OCI-LY7 (cell line): Measurements from ENCODE around the gene CENPX. TPM values are rescaled to one million over a fixed set of nuclear protein-coding genes. Genes with fewer than 3 reads are reported as not detected.

Experiments
- BruUV-seq: library from RNA; stranded (reverse); fragments of 400-500 nt; replicated peaks from 2 replicates; lab custom pipeline; 2021; lab: Mats Ljungman, UMichigan
- CTCF ChIA-PET: fragments of 300-600 bp; sonication (Branson Sonifier 250); formaldehyde crosslinking; loops from one replicate; lab custom pipeline; 2022; ENCODE audit warnings: antibody characterized with exemption; ENCODE audit not compliant: unreplicated experiment; lab: Charles Lee
- POLR2A ChIA-PET: fragments of 300-600 bp; sonication (Branson Sonifier 250); formaldehyde crosslinking; loops from one replicate; lab custom pipeline; 2022; ENCODE audit warnings: antibody characterized with exemption; lab: Charles Lee
- DNase-seq: peaks from one replicate; pipeline ENCODE4 v3.0.0-alpha.2; 2015; ENCODE audit warnings: low spot score
- H2AFZ ChIP-seq: fragments of 200-600 bp; sonication (generic), shearing (Covaris generic); 2 replicates; pipeline ENCODE4 v1.6.1; 2014; ENCODE audit warnings: mild to moderate bottlenecking, antibody characterized with exemption, low read length, moderate library complexity
- H3K27ac ChIP-seq: fragments of 200-600 bp; sonication (generic); 2 replicates; pipeline ENCODE4 v1.5.1; 2014; ENCODE audit warnings: mixed run types, low read depth, mild to moderate bottlenecking, moderate library complexity, low read length, inconsistent platforms; ENCODE audit not compliant: poor library complexity, severe bottlenecking
- H3K36me3 ChIP-seq: fragments of 200-600 bp; sonication (generic); 2 replicates; pipeline ENCODE4 v1.6.1; 2014; ENCODE audit warnings: mild to moderate bottlenecking, antibody characterized with exemption, low read length, moderate library complexity, mixed read lengths; ENCODE audit not compliant: insufficient read depth
- H3K4me1 ChIP-seq: fragments of 200-600 bp; sonication (generic); 2 replicates; pipeline ENCODE4 v1.5.1; 2014; ENCODE audit warnings: mild to moderate bottlenecking, low read length; ENCODE audit not compliant: insufficient read depth, poor library complexity, severe bottlenecking
- H3K4me2 ChIP-seq: fragments of 200-600 bp; sonication (generic); 2 replicates; pipeline ENCODE4 v1.6.1; 2014; ENCODE audit warnings: mild to moderate bottlenecking, low read length
- H3K4me3 ChIP-seq: fragments of 200-600 bp; sonication (generic); 2 replicates; pipeline ENCODE4 v1.5.1; 2014; ENCODE audit warnings: mild to moderate bottlenecking, low read depth, low read length; ENCODE audit not compliant: poor library complexity, severe bottlenecking
- H3K79me2 ChIP-seq: fragments of 200-600 bp; sonication (generic); 2 replicates; pipeline ENCODE4 v1.6.1; 2016; ENCODE audit warnings: low read depth, mild to moderate bottlenecking, low read length, moderate library complexity, mixed read lengths; ENCODE audit not compliant: insufficient read depth
- H3K9me2 ChIP-seq: fragments of 200-600 bp; sonication (generic); 2 replicates; pipeline ENCODE4 v1.6.1; 2016; ENCODE audit warnings: mild to moderate bottlenecking, low read length, mixed read lengths; ENCODE audit not compliant: insufficient read depth
- H3K9me3 ChIP-seq: fragments of 200-600 bp; sonication (generic); 2 replicates; pipeline ENCODE4 v1.6.1; 2014; ENCODE audit warnings: mild to moderate bottlenecking, mixed run types, low read length, mixed read lengths
- H4K20me1 ChIP-seq: fragments of 200-600 bp; sonication (generic); 2 replicates; pipeline ENCODE4 v1.6.1; 2014; ENCODE audit warnings: mild to moderate bottlenecking, antibody characterized with exemption, low read length, moderate library complexity, mixed read lengths; ENCODE audit not compliant: insufficient read depth
- EZH2phosphoT487 ChIP-seq: fragments of 200-600 bp; sonication (generic); IDR thresholded peaks from 2 replicates; pipeline ENCODE4 v1.6.1; 2018; ENCODE audit warnings: low read depth, borderline replicate concordance, mild to moderate bottlenecking, mixed run types, antibody characterized with exemption, low read length, moderate library complexity, mixed read lengths
- intact Hi-C: fragments of 100-400 bp; cut with micrococcal nuclease; formaldehyde crosslinking; loops from one replicate; pipeline ENCODE4 v1.10.0; 2022; ENCODE audit not compliant: unreplicated experiment
- total RNA-seq, 2 experiments: library from RNA; depleted of rRNA in 1 of 2; stranded (reverse); fragments of >200 nt in 1 of 2; shearing (Covaris generic) in 1 of 2; gene quantifications; 2 replicates each; pipeline ENCODE4 v1.2.3, GENCODE V29; 2014 to 2022
- TF ChIP-seq, protein P1 (sequence below): fragments of 200-600 bp; sonication (generic); conservative IDR thresholded peaks from 2 replicates; pipeline ENCODE4 v1.5.1; 2014; ENCODE audit warnings: mild to moderate bottlenecking, antibody characterized with exemption, low read length, moderate library complexity, mixed read lengths

The CENPX gene
- total RNA-seq, 2 experiments from 2014 or later = 130 to 251 TPM

DNA sequence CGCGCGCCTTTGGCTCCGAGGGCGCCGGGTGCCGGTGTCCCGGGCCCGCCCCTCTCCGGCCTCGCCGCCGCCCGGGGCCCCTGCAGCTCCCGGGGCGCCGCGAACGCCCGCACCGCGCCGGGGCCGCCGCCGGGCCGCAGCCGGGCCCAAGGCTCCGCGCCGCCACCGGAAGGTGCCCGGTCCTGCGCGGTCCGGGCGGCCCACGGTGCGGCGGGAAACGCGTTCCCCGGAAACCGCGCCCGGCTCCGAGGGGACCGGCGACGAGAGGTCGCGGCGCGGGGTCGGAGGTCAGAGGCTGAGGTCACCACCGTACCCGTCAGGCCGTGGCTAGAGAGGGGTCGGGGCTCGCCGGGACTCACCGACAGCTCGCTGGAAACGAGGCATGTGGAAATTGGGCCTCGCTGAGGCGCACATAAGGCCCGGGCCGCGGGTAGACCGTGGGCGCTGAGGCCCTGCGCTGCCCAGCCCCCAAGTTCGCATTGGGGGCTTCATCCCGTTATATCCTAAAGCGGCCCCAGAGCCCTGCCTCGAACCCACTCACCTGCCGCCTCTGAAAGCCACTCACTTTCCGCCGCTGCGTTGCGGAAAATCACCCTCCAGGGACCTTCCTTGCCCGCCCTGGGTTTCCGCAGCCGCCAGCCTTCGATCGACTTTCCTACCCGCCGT lies 43.1 kb upstream of the CENPX start, which contains the start of gene DUS1L:
DUS1L (minus strand) TSS at position 167 of the 666 bp plus-strand sequence. CDS start 745 bp downstream, outside the sequence.
- peaks cover 19% of the 10 kb centered on the region for H3K4me1 ChIP-seq
- H3K4me3 ChIP-seq = peak within 1 kb of the TSS; percentile 97
- no peaks in the 10 kb centered on the region for H3K9me3 ChIP-seq
- peaks cover 18% of the 10 kb centered on the region; the same call in 1 of the 2 replicates for H3K79me2 ChIP-seq
- TF ChIP-seq EZH2phosphoT487 = no peak
- TF ChIP-seq, protein P1, sequence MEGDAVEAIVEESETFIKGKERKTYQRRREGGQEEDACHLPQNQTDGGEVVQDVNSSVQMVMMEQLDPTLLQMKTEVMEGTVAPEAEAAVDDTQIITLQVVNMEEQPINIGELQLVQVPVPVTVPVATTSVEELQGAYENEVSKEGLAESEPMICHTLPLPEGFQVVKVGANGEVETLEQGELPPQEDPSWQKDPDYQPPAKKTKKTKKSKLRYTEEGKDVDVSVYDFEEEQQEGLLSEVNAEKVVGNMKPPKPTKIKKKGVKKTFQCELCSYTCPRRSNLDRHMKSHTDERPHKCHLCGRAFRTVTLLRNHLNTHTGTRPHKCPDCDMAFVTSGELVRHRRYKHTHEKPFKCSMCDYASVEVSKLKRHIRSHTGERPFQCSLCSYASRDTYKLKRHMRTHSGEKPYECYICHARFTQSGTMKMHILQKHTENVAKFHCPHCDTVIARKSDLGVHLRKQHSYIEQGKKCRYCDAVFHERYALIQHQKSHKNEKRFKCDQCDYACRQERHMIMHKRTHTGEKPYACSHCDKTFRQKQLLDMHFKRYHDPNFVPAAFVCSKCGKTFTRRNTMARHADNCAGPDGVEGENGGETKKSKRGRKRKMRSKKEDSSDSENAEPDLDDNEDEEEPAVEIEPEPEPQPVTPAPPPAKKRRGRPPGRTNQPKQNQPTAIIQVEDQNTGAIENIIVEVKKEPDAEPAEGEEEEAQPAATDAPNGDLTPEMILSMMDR = no peak
- peak within 1 kb of the TSS; percentile 96 for H3K4me2 ChIP-seq
- CTCF ChIA-PET = no interaction called here
- H3K9me2 ChIP-seq = no peaks in the 10 kb centered on the region
- H3K36me3 ChIP-seq = peaks cover 34% of the 10 kb centered on the region
- peak; percentile 84 for DNase-seq
- POLR2A ChIA-PET = interaction anchor here (0.8 to 1.0 kb wide), 3 partner anchors 11 to 40 kb away, joined by 3 to 5 read pairs (median 3); no protein-coding TSS in a partner anchor
- H2AFZ ChIP-seq = peak within 1 kb of the TSS; percentile 78
- intact Hi-C loops = no loop called here
- H3K27ac ChIP-seq = peak within 1 kb of the TSS; percentile 42
- H4K20me1 ChIP-seq = no peaks in the 10 kb centered on the region; the same call in 1 of the 2 replicates
- TSS peak; percentile 95 for BruUV-seq

GRCh38 chr17:82065193-82065637 lies 42.5 kb upstream of the CENPX start:
- intact Hi-C loops = no loop called here
- H2AFZ ChIP-seq = no peak overlapping the region

More at GRCh38 chr17:82065193-82065637, 42.5 kb upstream of the CENPX start:
- no TSS peak for BruUV-seq
- POLR2A ChIA-PET = no interaction called here
- Histone ChIP-seq H3K4me1 (peaks cover 19% of the 10 kb centered on the region), H3K9me3 (no peaks in the 10 kb centered on the region), H3K4me3 (peak overlapping the region; percentile 97), H3K27ac (peak overlapping the region; percentile 42), H3K79me2 (peaks cover 18% of the 10 kb centered on the region; the same call in 1 of the 2 replicates), H3K4me2 (peak overlapping the region; percentile 96), H3K9me2 (no peaks in the 10 kb centered on the region), H4K20me1 (no peaks in the 10 kb centered on the region; the same call in 1 of the 2 replicates), H3K36me3 (peaks cover 40% of the 10 kb centered on the region)
- no peak for TF ChIP-seq EZH2phosphoT487
- TF ChIP-seq, protein P1 = 0 out of 2 replicates have a peak, but pooled peaks have one; percentile 13
- DNase-seq = no peak
- CTCF ChIA-PET = interaction anchor here (0.9 kb wide), 1 partner anchor 28 kb away, joined by 3 read pairs; the partner anchor contains the start of gene DCXR
